Prostate gland (tissue), 2 donors: ENCODE data around the gene NR1D1.

Experiments used
- CTCF ChIP-seq, 4 experiments: fragments of 200-600 bp in 2 of 4; fragments of 450-650 bp in 2 of 4; sonication (generic) in 2 of 4; IDR thresholded peaks; 1 replicate in 3 of 4; 2 replicates in 1 of 4; pipeline ENCODE4 v1.5.1; 2016 to 2019; ENCODE audit warnings: antibody characterized with exemption in 4 of 4, mild to moderate bottlenecking in 2 of 4, moderate library complexity in 2 of 4
- POLR2A ChIP-seq: fragments of 450-650 bp; IDR thresholded peaks from one replicate; pipeline ENCODE4 v1.6.1; 2016; ENCODE audit warnings: antibody characterized with exemption, mild to moderate bottlenecking

- TF ChIP-seq CTCF (IDR thresholded peaks at IDR 0.05) (no peak), POLR2A (no peak)
Measured at GRCh38 chr17:40060887-40061608, 39.3 kb downstream of the NR1D1 start.
